CD4-positive, alpha-beta T cell (primary cell): Measurements from ENCODE around the gene PGBD4. TPM values are rescaled to one million over a fixed set of nuclear protein-coding genes. Genes with fewer than 3 reads are reported as not detected.

Experiments
- ATAC-seq: fragments of 200-7000 bp; cut with Tn5 transposase; one replicate; pipeline ENCODE4 v1.10.0; 2022; ENCODE audit warnings: mild to moderate bottlenecking; ENCODE audit not compliant: poor library complexity
- CTCF ChIA-PET: fragments of 350-600 bp; sonication (Branson Sonifier 250); formaldehyde crosslinking; loops from one replicate; lab custom pipeline; 2021; ENCODE audit warnings: antibody characterized with exemption, inconsistent platforms; lab: Charles Lee
- POLR2A ChIA-PET: fragments of 350-600 bp; sonication (Branson Sonifier 250); formaldehyde crosslinking; loops from one replicate; lab custom pipeline; 2021; ENCODE audit warnings: antibody characterized with exemption, inconsistent platforms; lab: Charles Lee
- DNase-seq, 14 experiments: peaks; one replicate each; pipeline ENCODE4 v3.0.0-alpha.2; 2013 to 2020; ENCODE audit warnings: mixed read lengths in 2 of 14
- H3K27ac ChIP-seq, 2 donors: one replicate each; pipeline versions ENCODE4 v1.5.1 to v1.7.0; 2013; ENCODE audit warnings: low read length in 2 of 2, low read depth in 1 of 2, mild to moderate bottlenecking in 1 of 2
- H3K27me3 ChIP-seq, 2 experiments: 1 replicate in 1 of 2; 2 replicates in 1 of 2; pipeline versions ENCODE4 v1.6.1 to v1.7.0; 2013; ENCODE audit warnings: low read length in 2 of 2, control low read depth in 1 of 2, mild to moderate bottlenecking in 1 of 2, moderate library complexity in 1 of 2; ENCODE audit not compliant: insufficient read depth in 2 of 2, control insufficient read depth in 1 of 2
- H3K36me3 ChIP-seq: one replicate; pipeline ENCODE4 v1.6.1; 2013; ENCODE audit warnings: low read length, control low read depth; ENCODE audit not compliant: insufficient read depth
- H3K4me1 ChIP-seq: one replicate; pipeline ENCODE4 v1.6.1; 2013; ENCODE audit warnings: low read length, control low read depth; ENCODE audit not compliant: insufficient read depth
- H3K4me3 ChIP-seq: one replicate; pipeline ENCODE4 v1.5.1; 2013; ENCODE audit warnings: mild to moderate bottlenecking, low read length, moderate library complexity
- H3K9me3 ChIP-seq, 2 experiments: 1 replicate in 1 of 2; 2 replicates in 1 of 2; pipeline versions ENCODE4 v1.6.1 to v1.7.0; 2013; ENCODE audit warnings: low read length in 2 of 2, mild to moderate bottlenecking in 2 of 2, control low read depth in 1 of 2, moderate library complexity in 1 of 2; ENCODE audit not compliant: control insufficient read depth in 1 of 2, insufficient read depth in 1 of 2
- H3K27ac Mint-ChIP-seq: one replicate; pipeline ENCODE4 v1.8.0; 2020; ENCODE audit warnings: mixed read lengths
- H3K27me3 Mint-ChIP-seq: one replicate; pipeline ENCODE4 v1.8.0; 2021; ENCODE audit warnings: mixed read lengths
- H3K36me3 Mint-ChIP-seq: one replicate; pipeline ENCODE4 v1.8.0; 2021; ENCODE audit warnings: low read depth, mixed read lengths
- H3K4me1 Mint-ChIP-seq: one replicate; pipeline ENCODE4 v1.8.0; 2021; ENCODE audit warnings: low read depth, mixed read lengths
- H3K4me3 Mint-ChIP-seq: one replicate; pipeline ENCODE4 v1.8.0; 2020; ENCODE audit warnings: mild to moderate bottlenecking, mixed read lengths
- H3K9me3 Mint-ChIP-seq: one replicate; pipeline ENCODE4 v1.8.0; 2020; ENCODE audit warnings: mixed read lengths
- CTCF ChIP-seq: fragments of 200-600 bp; IDR thresholded peaks from one replicate; pipeline ENCODE4 v1.8.0; 2022; ENCODE audit warnings: antibody characterized with exemption, mild to moderate bottlenecking
- intact Hi-C, 2 experiments: fragments of 100-400 bp; cut with DNase I in 1 of 2; cut with micrococcal nuclease in 1 of 2; formaldehyde crosslinking; loops; one replicate each; pipeline versions ENCODE4 v1.15.1 to v1.9.0; 2023 to 2025; cut with DNase I, micrococcal nuclease
- total RNA-seq, 174 experiments: library from RNA in 2 of 174; stranded (reverse) in 2 of 174; gene quantifications; one replicate each; pipeline ENCODE4 v1.2.3 and lab custom pipeline; 2021 to 2026

PGBD4 gene
- total RNA-seq, 2 experiments from 2014 or later = 2.3 to 2.6 TPM

DNA sequence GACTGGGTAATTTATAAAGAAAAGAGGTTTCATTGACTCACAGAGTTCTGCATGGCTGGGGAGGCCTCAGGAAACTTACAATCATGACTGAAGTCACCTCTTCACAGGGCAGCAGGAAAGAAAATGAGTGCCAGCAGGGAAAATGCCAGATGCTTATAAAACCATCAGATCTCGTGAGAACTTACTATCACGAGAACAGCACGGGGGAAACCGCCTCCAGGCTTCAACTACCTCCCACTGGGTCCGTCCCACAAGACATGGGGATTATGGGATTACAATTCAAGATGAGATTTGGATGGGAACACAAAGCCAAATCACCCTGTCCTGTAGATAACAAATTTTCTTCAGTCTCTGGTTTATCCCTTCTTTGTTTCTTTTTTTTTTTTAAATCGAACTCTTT lies 31.9 kb upstream of the PGBD4 start:
- Histone ChIP-seq H3K4me3 (no peak overlapping the region), H3K36me3 (no peaks in the 10 kb centered on the region), H3K9me3 (no peaks in the 10 kb centered on the region), H3K4me1 (no peaks in the 10 kb centered on the region), H3K27me3 (no peaks in the 10 kb centered on the region), H3K27ac (no peak overlapping the region)
- Mint-ChIP-seq H3K27ac (no peak overlapping the region), H3K4me3 (no peak overlapping the region), H3K4me1 (no peaks in the 10 kb centered on the region), H3K27me3 (no peaks in the 10 kb centered on the region), H3K36me3 (no peaks in the 10 kb centered on the region), H3K9me3 (no peaks in the 10 kb centered on the region)
- TF ChIP-seq CTCF = no peak
- intact Hi-C loops = no loop called here
- DNase-seq = no peak
- ChIA-PET POLR2A (no interaction called here), CTCF (no interaction called here)
- ATAC-seq = no peak

GRCh38 chr15:34076785-34077184 lies 25.1 kb upstream of the PGBD4 start:
- Histone ChIP-seq H3K27ac (no peak overlapping the region), H3K9me3 (no peaks in the 10 kb centered on the region), H3K4me3 (no peak overlapping the region), H3K27me3 (no peaks in the 10 kb centered on the region), H3K4me1 (no peaks in the 10 kb centered on the region), H3K36me3 (no peaks in the 10 kb centered on the region)
- DNase-seq (no peak), ATAC-seq (no peak)
- H3K27me3 Mint-ChIP-seq = no peaks in the 10 kb centered on the region
- H3K9me3 Mint-ChIP-seq = no peaks in the 10 kb centered on the region
- no peak overlapping the region for H3K27ac Mint-ChIP-seq
- no peak overlapping the region for H3K4me3 Mint-ChIP-seq
- H3K4me1 Mint-ChIP-seq = no peaks in the 10 kb centered on the region
- TF ChIP-seq CTCF = no peak
- ChIA-PET POLR2A (no interaction called here), CTCF (no interaction called here)
- intact Hi-C loops = no loop called here
- H3K36me3 Mint-ChIP-seq = no peaks in the 10 kb centered on the region

DNA sequence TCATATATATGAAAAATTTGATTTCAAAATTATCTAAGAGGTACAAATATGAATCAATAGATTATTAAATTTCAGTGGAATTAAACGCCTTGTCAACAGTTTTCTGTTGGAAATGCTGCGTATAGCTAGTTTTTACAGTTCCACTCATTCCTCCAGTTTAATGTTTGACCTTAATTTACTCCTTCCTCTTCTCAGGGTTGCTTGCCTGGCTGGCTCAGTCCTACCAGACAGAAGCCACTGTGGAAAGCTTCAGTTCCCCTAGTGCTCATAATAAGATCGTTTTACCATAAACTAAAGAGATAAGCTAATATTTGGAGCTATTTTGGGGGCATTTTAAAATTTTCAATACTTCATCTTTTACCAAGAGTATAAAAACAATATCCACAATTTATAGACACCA lies 23.0 kb upstream of the PGBD4 start:
- POLR2A ChIA-PET = no interaction called here
- TF ChIP-seq CTCF = no peak
- H3K27ac Mint-ChIP-seq = no peak overlapping the region

More for the DNA sequence above, 23.0 kb upstream of the PGBD4 start:
- no peaks in the 10 kb centered on the region for H3K9me3 ChIP-seq
- H3K27me3 Mint-ChIP-seq = no peaks in the 10 kb centered on the region
- no peak overlapping the region for H3K27ac ChIP-seq
- H3K4me1 Mint-ChIP-seq = no peaks in the 10 kb centered on the region
- no peaks in the 10 kb centered on the region for H3K4me1 ChIP-seq
- CTCF ChIA-PET = interaction anchor here (0.7 kb wide), 1 partner anchor 509 kb away, joined by 3 read pairs; no protein-coding TSS in a partner anchor
- no peaks in the 10 kb centered on the region for H3K27me3 ChIP-seq
- H3K4me3 Mint-ChIP-seq = no peak overlapping the region
- H3K36me3 Mint-ChIP-seq = peaks cover 15% of the 10 kb centered on the region
- ATAC-seq = no peak
- H3K36me3 ChIP-seq = peaks cover 7% of the 10 kb centered on the region
- H3K4me3 ChIP-seq = no peak overlapping the region
- DNase-seq = no peak
- no peaks in the 10 kb centered on the region for H3K9me3 Mint-ChIP-seq
- intact Hi-C loops = no loop called here
